Nucleus accumbens (tissue), 56 donors: ENCODE results near the gene PTPRS.

Source experiments
- DNase-seq, 56 donors: peaks; one replicate each; lab custom pipeline; 2025; lab: John Stamatoyannopoulos, UW

PTPRS gene

DNA sequence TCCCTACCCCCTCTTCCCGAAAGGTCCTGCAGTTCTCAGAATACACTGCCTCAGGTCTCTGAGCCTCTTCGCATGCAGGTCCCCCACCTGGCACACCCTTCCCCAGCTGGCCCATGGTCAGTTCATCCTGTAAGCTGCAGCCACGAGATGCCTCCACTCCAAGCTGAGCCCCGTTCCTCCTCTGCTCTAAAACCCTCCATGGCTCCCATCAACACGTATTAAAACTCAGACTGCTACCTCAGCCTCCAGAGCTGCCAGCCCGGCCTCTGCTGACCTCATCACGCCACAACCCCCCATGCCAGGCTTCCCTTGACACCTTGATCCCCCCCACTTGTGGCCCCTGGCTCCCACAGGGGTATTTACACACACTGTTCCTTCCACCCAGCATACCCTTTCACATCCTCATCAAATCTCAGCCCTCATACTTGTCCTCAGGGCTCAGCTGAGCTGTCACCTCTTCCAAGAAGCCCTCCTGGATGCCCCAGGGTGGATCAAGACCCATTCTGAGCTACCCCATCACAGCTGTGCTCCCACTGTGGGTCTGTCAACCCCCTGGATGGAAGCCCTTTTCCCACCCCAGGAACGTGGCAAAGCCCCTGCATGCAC is 48.9 kb downstream of the PTPRS start:
- peak in 1 of 56 donors; percentile 33 for DNase-seq
